PFSK-1 (cell line): ENCODE results near the gene PHLDA1.

Source experiments
- POLR2AphosphoS5 ChIP-seq: IDR thresholded peaks from 2 replicates; pipeline ENCODE4 v1.6.1; 2012; ENCODE audit warnings: low read depth, mild to moderate bottlenecking, control low read depth, low read length, moderate library complexity
- REST ChIP-seq, 2 experiments: IDR thresholded peaks; 2 replicates each; pipeline versions ENCODE4 v1.6.1 to v1.8.0; 2011 to 2012; ENCODE audit warnings: low read depth in 2 of 2, low read length in 2 of 2, control low read depth in 1 of 2, inconsistent platforms in 1 of 2, mild to moderate bottlenecking in 1 of 2, moderate library complexity in 1 of 2; ENCODE audit not compliant: insufficient read depth in 1 of 2
- SIN3A ChIP-seq: IDR thresholded peaks from 2 replicates; pipeline ENCODE4 v1.6.1; 2012; ENCODE audit warnings: mild to moderate bottlenecking, low read length, moderate library complexity, borderline replicate concordance; ENCODE audit not compliant: insufficient read depth
- TAF1 ChIP-seq: IDR thresholded peaks from 2 replicates; pipeline ENCODE4 v1.6.1; 2012; ENCODE audit warnings: low read length, control low read depth, borderline replicate concordance; ENCODE audit not compliant: insufficient read depth

DNA sequence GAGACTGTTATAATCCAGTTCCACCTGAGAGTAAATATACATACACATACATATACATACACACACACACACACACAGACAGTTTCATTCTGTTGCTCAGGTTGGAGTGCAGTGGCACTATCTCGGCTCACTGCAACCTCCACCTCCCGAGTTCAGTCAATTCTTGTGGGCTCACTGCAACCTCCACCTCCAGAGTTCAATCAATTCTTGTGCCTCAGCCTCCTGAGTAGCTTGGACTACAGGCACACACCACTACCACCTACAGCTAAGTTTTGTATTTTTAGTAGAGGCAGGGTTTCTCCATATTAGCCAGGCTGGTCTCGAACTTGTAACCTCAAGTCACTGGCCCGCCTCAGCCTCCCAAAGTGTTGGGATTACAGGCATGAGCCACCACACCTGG, 8.9 kb upstream of the PHLDA1 start:
- no peak for TF ChIP-seq POLR2AphosphoS5
- no peak for TF ChIP-seq TAF1
- no peak for TF ChIP-seq REST (IDR thresholded peaks at IDR 0.05; ENCODE audit: insufficient read depth in 1 of 2, low read depth in 2 of 2, low read length in 2 of 2)
- TF ChIP-seq SIN3A = no peak
